DMS114 treated with DMSO at 0.1 percent for 48 hours (cell line): ENCODE data around the gene DCST2.

Source experiments
- DNase-seq: peaks from one replicate; lab custom pipeline; 2025; ENCODE audit not compliant: unreplicated experiment; lab: John Stamatoyannopoulos, UW

DCST2 gene

GRCh38 chr1:155029513-155030242, 3.9 kb downstream of the DCST2 start:
- no peak for DNase-seq

GRCh38 chr1:155026588-155026987, 7.0 kb downstream of the DCST2 start:
- no peak for DNase-seq

- no peak for DNase-seq
Observed at GRCh38 chr1:155026154-155026553, 7.4 kb downstream of the DCST2 start.

- no peak for DNase-seq
Observed at GRCh38 chr1:155024315-155024714, 9.3 kb downstream of the DCST2 start.

GRCh38 chr1:155023627-155024026, 10.0 kb downstream of the DCST2 start:
- DNase-seq, result no peak

- DNase-seq, result no peak
Observed at GRCh38 chr1:155022927-155023236, 10.7 kb downstream of the DCST2 start.

- DNase-seq, result no peak
Observed at GRCh38 chr1:155022136-155022926, 11.2 kb downstream of the DCST2 start.

GRCh38 chr1:155019377-155020245, 14.0 kb downstream of the DCST2 start:
- no peak for DNase-seq

GRCh38 chr1:155018617-155019348, 14.8 kb downstream of the DCST2 start:
- no peak for DNase-seq

- no peak for DNase-seq
Observed at GRCh38 chr1:155017946-155018316, 15.7 kb downstream of the DCST2 start.

- peak; percentile 63 for DNase-seq
Observed at GRCh38 chr1:155017041-155017945, 16.3 kb downstream of the DCST2 start.

- no peak for DNase-seq
Observed at GRCh38 chr1:155016231-155016831, 17.2 kb downstream of the DCST2 start.

GRCh38 chr1:155015527-155016230, 17.9 kb downstream of the DCST2 start:
- DNase-seq, result no peak

GRCh38 chr1:155014709-155015508, 18.7 kb downstream of the DCST2 start:
- no peak for DNase-seq

GRCh38 chr1:155013632-155014031, 19.9 kb downstream of the DCST2 start:
- no peak for DNase-seq

- no peak for DNase-seq
Observed at GRCh38 chr1:155012776-155013602, 20.6 kb downstream of the DCST2 start.

- no peak for DNase-seq
Observed at GRCh38 chr1:155012026-155012546, 21.5 kb downstream of the DCST2 start.
